CD4-positive, CD25-positive, alpha-beta regulatory T cell (primary cell): ENCODE results near the gene FBN1. TPM values are rescaled to one million over a fixed set of nuclear protein-coding genes. Genes with fewer than 3 reads are reported as not detected.

Experiments
- ATAC-seq, 2 donors: fragments of 150-1000 bp; cut with Tn5 transposase; one replicate each; pipeline ENCODE4 v1.10.0; 2021; ENCODE audit warnings: low read depth in 2 of 2, moderate number of reproducible peaks in 2 of 2, moderate library complexity in 1 of 2
- DNase-seq, 3 donors: peaks; one replicate each; pipeline versions ENCODE4 v3.0.0 to v3.0.0-alpha.2; 2012 to 2022; ENCODE audit warnings: mixed read lengths in 1 of 3
- H3K27ac ChIP-seq: one replicate; pipeline ENCODE4 v1.7.0; 2013; ENCODE audit warnings: mild to moderate bottlenecking, low read length; ENCODE audit not compliant: insufficient read depth, poor library complexity, severe bottlenecking
- H3K27me3 ChIP-seq: one replicate; pipeline ENCODE4 v1.7.0; 2013; ENCODE audit warnings: low read length; ENCODE audit not compliant: control insufficient read depth, insufficient read depth
- H3K36me3 ChIP-seq: one replicate; pipeline ENCODE4 v1.7.0; 2013; ENCODE audit warnings: mild to moderate bottlenecking, low read length, moderate library complexity; ENCODE audit not compliant: control insufficient read depth, insufficient read depth
- H3K4me1 ChIP-seq: 2 replicates; pipeline ENCODE4 v1.7.0; 2013; ENCODE audit warnings: mild to moderate bottlenecking, low read length; ENCODE audit not compliant: insufficient read depth, control insufficient read depth, poor library complexity, severe bottlenecking
- H3K4me3 ChIP-seq: one replicate; pipeline ENCODE4 v1.7.0; 2013; ENCODE audit warnings: low read depth, mild to moderate bottlenecking, low read length, moderate library complexity
- H3K9me3 ChIP-seq, 2 experiments: 1 replicate in 1 of 2; 2 replicates in 1 of 2; pipeline ENCODE4 v1.7.0; 2013; ENCODE audit warnings: low read length in 2 of 2, mild to moderate bottlenecking in 1 of 2, moderate library complexity in 1 of 2; ENCODE audit not compliant: control insufficient read depth in 2 of 2
- H3K27ac Mint-ChIP-seq, 3 donors: one replicate each; pipeline ENCODE4 v1.8.0; 2020 to 2022; ENCODE audit warnings: mild to moderate bottlenecking in 3 of 3, mixed read lengths in 3 of 3, moderate library complexity in 2 of 3
- H3K27me3 Mint-ChIP-seq: one replicate; pipeline ENCODE4 v1.8.0; 2022; ENCODE audit warnings: mild to moderate bottlenecking, mixed read lengths
- H3K36me3 Mint-ChIP-seq: one replicate; pipeline ENCODE4 v1.8.0; 2020; ENCODE audit warnings: mixed read lengths
- H3K4me1 Mint-ChIP-seq, 4 donors: one replicate each; pipeline ENCODE4 v1.8.0; 2020 to 2022; ENCODE audit warnings: mixed read lengths in 4 of 4, mild to moderate bottlenecking in 1 of 4
- H3K4me3 Mint-ChIP-seq, 4 donors: one replicate each; pipeline ENCODE4 v1.8.0; 2020 to 2022; ENCODE audit warnings: mild to moderate bottlenecking in 4 of 4, mixed read lengths in 4 of 4, moderate library complexity in 3 of 4
- H3K9me3 Mint-ChIP-seq, 7 donors: one replicate each; pipeline ENCODE4 v1.8.0; 2020 to 2022; ENCODE audit warnings: mixed read lengths in 7 of 7, mild to moderate bottlenecking in 3 of 7, moderate library complexity in 2 of 7
- polyA plus RNA-seq, 4 donors: library from polyadenylated mRNA; unstranded; fragments of 300-500 nt; fragmentation: Illumina TruSeq; gene quantifications; one replicate each; pipeline ENCODE4 v1.2.3, GENCODE V29; 2021
- total RNA-seq: library from RNA; stranded (reverse); gene quantifications from one replicate; pipeline ENCODE4 v1.2.3, GENCODE V29; 2022

The FBN1 gene
- total and polyA plus RNA-seq, 5 donors from 2014 or later = 0.72 TPM; not detected in 4

DNA sequence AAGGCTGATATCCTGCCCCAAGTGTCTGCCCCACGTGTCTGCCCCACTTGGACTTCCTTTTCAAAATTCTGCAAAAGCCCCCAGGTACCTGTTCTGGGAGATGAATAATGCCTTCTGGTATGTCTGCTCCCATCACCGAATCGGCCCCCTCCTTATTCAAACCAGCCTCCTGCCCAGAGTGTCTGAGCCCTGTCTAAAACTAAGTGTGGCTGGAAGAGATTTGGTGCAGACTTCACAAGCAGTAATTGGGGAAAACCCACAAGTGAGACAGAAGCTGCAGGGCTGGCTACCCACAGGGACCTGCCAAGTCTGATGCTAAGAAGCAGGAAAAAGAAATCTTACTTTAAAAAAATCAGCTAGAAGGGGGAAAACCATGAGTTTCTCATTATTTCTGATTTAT is 229.2 kb downstream of the FBN1 start:
- no peaks in the 10 kb centered on the region for H3K9me3 ChIP-seq
- no peak overlapping the region for H3K27ac Mint-ChIP-seq
- H3K4me3 Mint-ChIP-seq = no peak overlapping the region
- H3K27me3 Mint-ChIP-seq = peaks cover 13% of the 10 kb centered on the region
- no peak for ATAC-seq
- no peaks in the 10 kb centered on the region for H3K4me1 ChIP-seq
- no peaks in the 10 kb centered on the region for H3K36me3 ChIP-seq
- H3K4me1 Mint-ChIP-seq = no peaks in the 10 kb centered on the region
- H3K27me3 ChIP-seq = no peaks in the 10 kb centered on the region
- no peak overlapping the region for H3K4me3 ChIP-seq
- H3K27ac ChIP-seq = no peak overlapping the region
- no peaks in the 10 kb centered on the region for H3K36me3 Mint-ChIP-seq
- no peak for DNase-seq
- H3K9me3 Mint-ChIP-seq = peaks cover 0 to 2% (median 0%) of the 10 kb centered on the region in 7 donors

DNA sequence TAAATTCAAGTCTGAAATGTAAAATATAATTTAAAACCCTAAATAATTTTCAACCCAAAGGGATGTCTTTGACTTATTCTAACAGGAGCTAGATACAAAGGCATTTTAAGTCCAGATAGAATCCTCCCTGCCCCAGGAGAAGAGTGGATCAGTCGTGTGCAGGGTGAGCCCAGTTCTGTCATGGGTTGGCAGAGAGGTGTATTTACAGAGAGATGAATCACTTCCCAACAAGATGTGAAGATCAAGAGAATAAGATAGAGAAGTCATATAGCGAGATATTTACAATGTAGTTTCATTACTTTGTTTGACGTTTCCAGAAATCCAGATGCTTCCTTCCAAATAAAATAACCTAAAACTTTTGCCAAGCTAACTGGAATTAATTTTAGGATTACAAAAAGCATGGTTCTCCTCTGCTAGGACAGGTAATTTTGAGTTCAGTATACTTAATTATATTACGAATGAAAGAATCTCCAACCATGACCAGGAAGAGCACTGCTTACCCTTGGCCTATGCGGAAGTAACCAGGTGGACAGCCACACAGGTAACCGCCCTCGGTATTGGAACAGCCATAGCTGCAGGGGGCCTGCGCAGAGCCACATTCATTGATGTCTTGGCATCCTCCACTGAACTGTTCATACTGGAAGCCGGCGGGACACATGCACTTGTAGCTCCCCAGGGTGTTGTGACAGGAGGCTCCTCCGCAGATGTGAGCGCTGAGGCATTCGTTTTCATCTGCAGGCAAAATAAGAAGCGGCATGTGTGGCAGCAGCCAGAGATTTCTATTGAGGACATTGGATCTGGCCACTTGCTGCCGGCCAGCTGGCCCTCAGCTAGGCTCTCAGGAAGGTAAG is 230.2 kb downstream of the FBN1 start:
- no peaks in the 10 kb centered on the region for H3K4me1 ChIP-seq
- Mint-ChIP-seq H3K27ac (no peak overlapping the region), H3K36me3 (no peaks in the 10 kb centered on the region), H3K9me3 (peaks cover 0 to 2% (median 0%) of the 10 kb centered on the region in 7 donors), H3K27me3 (peaks cover 13% of the 10 kb centered on the region), H3K4me1 (no peaks in the 10 kb centered on the region), H3K4me3 (no peak overlapping the region)
- H3K36me3 ChIP-seq = no peaks in the 10 kb centered on the region
- no peaks in the 10 kb centered on the region for H3K9me3 ChIP-seq
- H3K4me3 ChIP-seq = no peak overlapping the region
- ATAC-seq = no peak
- no peaks in the 10 kb centered on the region for H3K27me3 ChIP-seq
- DNase-seq = no peak
- no peak overlapping the region for H3K27ac ChIP-seq

- H3K4me1 Mint-ChIP-seq = no peaks in the 10 kb centered on the region
- H3K4me3 Mint-ChIP-seq = no peak overlapping the region
- no peaks in the 10 kb centered on the region for H3K36me3 Mint-ChIP-seq
- H3K27me3 Mint-ChIP-seq = peaks cover 18% of the 10 kb centered on the region
- Histone ChIP-seq H3K27me3 (no peaks in the 10 kb centered on the region), H3K27ac (no peak overlapping the region), H3K4me1 (no peaks in the 10 kb centered on the region), H3K4me3 (no peak overlapping the region), H3K36me3 (no peaks in the 10 kb centered on the region), H3K9me3 (no peaks in the 10 kb centered on the region)
- no peak for ATAC-seq
- H3K27ac Mint-ChIP-seq = no peak overlapping the region
- DNase-seq = no peak
- peaks cover 0 to 2% (median 0%) of the 10 kb centered on the region in 7 donors for H3K9me3 Mint-ChIP-seq
Measured at GRCh38 chr15:48414015-48414414, 231.5 kb downstream of the FBN1 start.

GRCh38 chr15:48413304-48413703 is 232.2 kb downstream of the FBN1 start:
- Histone ChIP-seq H3K36me3 (no peaks in the 10 kb centered on the region), H3K27me3 (no peaks in the 10 kb centered on the region), H3K4me1 (no peaks in the 10 kb centered on the region), H3K4me3 (no peak overlapping the region), H3K9me3 (no peaks in the 10 kb centered on the region), H3K27ac (no peak overlapping the region)
- Mint-ChIP-seq H3K36me3 (no peaks in the 10 kb centered on the region), H3K4me1 (no peaks in the 10 kb centered on the region), H3K27me3 (peaks cover 14% of the 10 kb centered on the region), H3K9me3 (peaks cover 0 to 2% (median 0%) of the 10 kb centered on the region in 7 donors), H3K4me3 (no peak overlapping the region), H3K27ac (no peak overlapping the region)
- ATAC-seq = no peak
- DNase-seq = no peak

DNA sequence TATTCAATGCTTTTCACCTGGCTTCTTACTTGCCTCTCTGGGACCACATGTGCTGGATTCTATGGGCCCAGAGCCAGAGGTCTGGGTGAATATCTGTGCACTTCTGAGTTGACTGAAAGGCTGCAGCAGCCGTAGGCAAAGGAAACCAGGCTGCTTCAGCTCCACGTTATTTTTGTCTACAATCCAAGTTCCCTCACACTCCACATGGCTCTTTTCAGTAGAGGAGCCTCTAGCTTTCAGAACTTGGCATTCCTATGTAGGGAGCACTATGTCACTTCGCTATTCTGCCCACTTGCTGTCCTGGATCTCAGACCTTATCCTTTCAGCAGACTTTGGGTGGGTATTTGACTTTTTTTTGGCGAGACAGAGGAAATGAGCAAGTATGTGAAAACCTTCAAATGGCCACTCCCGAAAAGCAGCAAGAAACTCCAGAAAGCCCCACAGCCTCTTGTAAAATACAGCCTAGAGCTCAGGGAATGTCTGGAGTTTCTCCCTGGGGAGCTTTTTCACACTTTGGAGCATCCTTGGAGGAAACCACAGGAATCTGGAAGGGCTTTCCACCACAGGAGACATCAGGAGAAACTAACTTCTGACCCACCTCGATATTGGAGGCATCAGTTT is 233.4 kb downstream of the FBN1 start:
- Mint-ChIP-seq H3K4me3 (no peak overlapping the region), H3K36me3 (no peaks in the 10 kb centered on the region), H3K4me1 (no peaks in the 10 kb centered on the region), H3K27ac (no peak overlapping the region), H3K27me3 (peaks cover 4% of the 10 kb centered on the region), H3K9me3 (peaks cover 0 to 2% (median 0%) of the 10 kb centered on the region in 7 donors)
- H3K4me1 ChIP-seq = no peaks in the 10 kb centered on the region
- no peak overlapping the region for H3K4me3 ChIP-seq
- ATAC-seq = no peak
- H3K9me3 ChIP-seq = no peaks in the 10 kb centered on the region
- no peaks in the 10 kb centered on the region for H3K27me3 ChIP-seq
- H3K27ac ChIP-seq = no peak overlapping the region
- DNase-seq = no peak
- H3K36me3 ChIP-seq = no peaks in the 10 kb centered on the region

GRCh38 chr15:48409623-48410022 is 235.9 kb downstream of the FBN1 start:
- no peaks in the 10 kb centered on the region for H3K9me3 ChIP-seq
- Mint-ChIP-seq H3K9me3 (peaks cover 0 to 2% (median 0%) of the 10 kb centered on the region in 7 donors), H3K36me3 (no peaks in the 10 kb centered on the region), H3K4me3 (no peak overlapping the region), H3K27me3 (peaks cover 4% of the 10 kb centered on the region), H3K27ac (no peak overlapping the region), H3K4me1 (no peaks in the 10 kb centered on the region)
- H3K27ac ChIP-seq = no peak overlapping the region
- H3K27me3 ChIP-seq = no peaks in the 10 kb centered on the region
- DNase-seq = no peak
- H3K36me3 ChIP-seq = no peaks in the 10 kb centered on the region
- H3K4me1 ChIP-seq = no peaks in the 10 kb centered on the region
- no peak overlapping the region for H3K4me3 ChIP-seq
- ATAC-seq = no peak

DNA sequence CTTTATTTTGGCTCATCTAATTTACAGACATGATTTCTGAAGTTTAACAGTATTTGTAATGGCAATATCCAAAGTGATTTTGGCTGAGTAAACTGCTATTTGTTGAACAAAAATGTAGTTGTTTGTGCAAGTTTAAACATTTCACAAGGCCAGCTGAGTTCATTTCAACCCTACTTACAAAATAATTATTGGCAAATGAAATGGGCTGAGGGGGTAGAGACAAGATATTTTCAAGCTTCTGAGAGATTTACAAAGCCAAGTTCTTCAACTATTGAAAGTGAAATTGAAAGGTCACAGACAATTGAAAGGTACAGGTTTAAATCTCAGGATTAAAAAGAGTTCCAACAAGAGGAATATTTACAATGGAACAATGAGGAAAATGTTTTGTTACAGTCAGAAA is 237.2 kb downstream of the FBN1 start:
- DNase-seq (no peak), ATAC-seq (no peak)
- Mint-ChIP-seq H3K36me3 (no peaks in the 10 kb centered on the region), H3K9me3 (peaks cover 0 to 1% (median 0%) of the 10 kb centered on the region in 7 donors), H3K27me3 (peaks cover 4% of the 10 kb centered on the region), H3K27ac (no peak overlapping the region), H3K4me3 (no peak overlapping the region), H3K4me1 (no peaks in the 10 kb centered on the region)
- Histone ChIP-seq H3K9me3 (no peaks in the 10 kb centered on the region), H3K36me3 (no peaks in the 10 kb centered on the region), H3K27me3 (no peaks in the 10 kb centered on the region), H3K4me3 (no peak overlapping the region), H3K27ac (no peak overlapping the region), H3K4me1 (no peaks in the 10 kb centered on the region)

- Histone ChIP-seq H3K4me1 (no peaks in the 10 kb centered on the region), H3K27me3 (no peaks in the 10 kb centered on the region), H3K4me3 (no peak overlapping the region), H3K9me3 (no peaks in the 10 kb centered on the region), H3K27ac (no peak overlapping the region), H3K36me3 (no peaks in the 10 kb centered on the region)
- Mint-ChIP-seq H3K27ac (no peak overlapping the region), H3K4me1 (no peaks in the 10 kb centered on the region), H3K36me3 (no peaks in the 10 kb centered on the region), H3K4me3 (no peak overlapping the region), H3K27me3 (peaks cover 4% of the 10 kb centered on the region), H3K9me3 (peaks cover 0 to 1% (median 0%) of the 10 kb centered on the region in 7 donors)
- DNase-seq (no peak), ATAC-seq (no peak)
Measured at GRCh38 chr15:48407646-48408045, 237.9 kb downstream of the FBN1 start.
